Mesodermal cell (in vitro differentiated cells): Measurements from ENCODE around the gene TRIM44.
"Not testable (repeated sequence)": the region's sequence is repeated elsewhere in the genome, so short reads cannot be mapped to it uniquely, and the experiment has no call there.

Experiments used
- H3K27ac ChIP-seq: 2 replicates; pipeline ENCODE4 v1.7.0; 2013; ENCODE audit warnings: mild to moderate bottlenecking, low read depth, low read length, moderate library complexity; ENCODE audit not compliant: severe bottlenecking
- H3K36me3 ChIP-seq: 2 replicates; pipeline ENCODE4 v1.7.1; 2013; ENCODE audit warnings: mild to moderate bottlenecking, low read length, moderate library complexity; ENCODE audit not compliant: control insufficient read depth, insufficient read depth
- H3K4me1 ChIP-seq: one replicate; pipeline ENCODE4 v1.7.1; 2013; ENCODE audit warnings: mild to moderate bottlenecking, low read length; ENCODE audit not compliant: insufficient read depth, control insufficient read depth, poor library complexity, severe bottlenecking
- H3K4me3 ChIP-seq: 2 replicates; pipeline ENCODE4 v1.7.0; 2013; ENCODE audit warnings: low read length, control low read depth, mild to moderate bottlenecking; ENCODE audit not compliant: insufficient read depth, poor library complexity, severe bottlenecking; ENCODE audit errors: extremely low read depth
- H3K9me3 ChIP-seq: 2 replicates; pipeline ENCODE4 v1.7.1; 2013; ENCODE audit warnings: mild to moderate bottlenecking, low read length, moderate library complexity; ENCODE audit not compliant: control insufficient read depth
- WGBS, 2 experiments: methylation state at CpG; one replicate each; pipeline ENCODE4 v1.1.5; 2013; ENCODE audit warnings: missing lambda C conversion rate in 2 of 2; ENCODE audit not compliant: insufficient coverage in 2 of 2; 5-methylcytosine and 5-hydroxymethylcytosine counted together

Gene TRIM44

GRCh38 chr11:35683728-35684339 is 21.3 kb downstream of the TRIM44 start:
- H3K4me1 ChIP-seq = peaks cover 15% of the 10 kb centered on the region
- H3K9me3 ChIP-seq = no peaks in the 10 kb centered on the region
- peaks cover 10% of the 10 kb centered on the region for H3K36me3 ChIP-seq
- no peak overlapping the region for H3K4me3 ChIP-seq
- H3K27ac ChIP-seq = no peak overlapping the region
- 100% methylated on average over 1 of the region's 1 CpG; no CpG with 5 or more reads in 1 of the 2 experiments for WGBS, 2 experiments

DNA sequence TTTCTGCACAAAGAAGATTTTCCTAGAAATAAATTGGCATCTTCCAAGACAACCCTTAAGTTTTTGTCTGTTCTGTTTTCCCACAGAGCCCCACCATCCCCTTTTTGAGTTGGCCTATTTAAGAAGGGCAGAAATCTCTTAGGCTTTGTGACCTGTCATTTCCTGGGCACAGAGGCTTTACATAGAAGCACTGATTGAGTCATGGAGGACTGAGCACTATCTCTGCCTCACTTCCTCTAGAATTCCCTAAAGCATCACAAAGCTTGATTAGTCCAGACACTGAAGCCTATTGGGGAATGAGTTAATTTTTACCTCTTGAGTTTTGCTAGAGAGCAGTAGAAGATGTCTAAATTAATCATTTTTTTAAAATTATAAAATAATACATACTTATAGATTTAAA is 25.4 kb downstream of the TRIM44 start:
- H3K4me1 ChIP-seq = peaks cover 21% of the 10 kb centered on the region
- H3K9me3 ChIP-seq = no peaks in the 10 kb centered on the region
- H3K36me3 ChIP-seq = peaks cover 27% of the 10 kb centered on the region
- H3K4me3 ChIP-seq = no peak overlapping the region
- H3K27ac ChIP-seq = no peak overlapping the region

- WGBS, 2 experiments = 77 to 88% methylated on average over 2 to 4 of the region's 7 CpGs
- Histone ChIP-seq H3K9me3 (no peaks in the 10 kb centered on the region), H3K4me3 (no peak overlapping the region), H3K36me3 (peaks cover 27% of the 10 kb centered on the region), H3K4me1 (peaks cover 21% of the 10 kb centered on the region), H3K27ac (no peak overlapping the region)
Observed at GRCh38 chr11:35689081-35689996, 26.8 kb downstream of the TRIM44 start.

- Histone ChIP-seq H3K36me3 (no peaks in the 10 kb centered on the region), H3K4me1 (no peaks in the 10 kb centered on the region), H3K9me3 (peaks cover 7% of the 10 kb centered on the region), H3K4me3 (no peak overlapping the region), H3K27ac (no peak overlapping the region)
- 100% methylated on average over 2 to 5 of the region's 15 CpGs for WGBS, 2 experiments
Observed at GRCh38 chr11:35702126-35702525, 39.6 kb downstream of the TRIM44 start.

GRCh38 chr11:35709376-35709775 is 46.8 kb downstream of the TRIM44 start:
- H3K4me1 ChIP-seq = no peaks in the 10 kb centered on the region
- H3K9me3 ChIP-seq = no peaks in the 10 kb centered on the region
- H3K4me3 ChIP-seq = no peak overlapping the region
- whole genome bisulfite sequencing, 2 experiments = 83 to 100% methylated on average over 2 to 3 of the region's 3 CpGs
- no peaks in the 10 kb centered on the region for H3K36me3 ChIP-seq
- H3K27ac ChIP-seq = no peak overlapping the region

DNA sequence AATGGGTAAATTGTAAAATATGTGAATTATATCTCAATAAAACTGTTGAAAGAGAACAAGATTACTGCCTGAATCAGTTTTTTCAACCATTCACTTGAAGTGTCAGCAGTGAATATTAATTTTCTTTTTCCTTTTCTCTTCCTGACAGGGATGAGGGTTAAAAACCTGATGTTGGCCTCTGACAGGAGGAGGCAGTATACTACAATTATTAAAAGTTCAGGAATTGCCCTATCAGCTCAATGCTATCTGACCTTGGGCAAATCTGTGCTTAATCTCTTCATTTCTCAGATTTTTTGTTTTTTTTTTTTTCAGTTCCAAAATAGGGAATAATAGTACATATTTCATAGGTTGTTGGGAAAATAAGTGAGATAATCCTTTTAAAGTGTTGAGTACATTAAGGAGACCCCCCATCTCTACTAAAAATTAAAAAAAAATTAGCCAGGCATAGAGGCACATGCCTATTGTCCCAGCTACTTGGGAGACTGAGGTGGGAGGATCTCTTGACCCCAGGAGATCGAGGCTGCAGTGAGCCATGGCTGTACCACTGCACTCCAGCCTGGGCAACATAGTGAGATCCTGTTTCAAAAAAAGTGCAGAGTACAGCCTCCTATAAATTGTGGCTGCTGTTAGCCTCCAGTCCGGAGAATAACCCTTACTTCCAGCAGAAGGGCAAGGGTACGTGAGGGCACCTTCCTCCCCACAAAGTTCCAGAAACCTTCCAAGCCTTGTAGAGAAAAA is 48.8 kb downstream of the TRIM44 start:
- H3K9me3 ChIP-seq = no peaks in the 10 kb centered on the region
- no peak overlapping the region for H3K4me3 ChIP-seq
- H3K36me3 ChIP-seq = no peaks in the 10 kb centered on the region
- no peak overlapping the region for H3K27ac ChIP-seq
- WGBS, 2 experiments = 83 to 91% methylated on average over 1 to 2 of the region's 3 CpGs
- H3K4me1 ChIP-seq = no peaks in the 10 kb centered on the region

- Histone ChIP-seq H3K4me1 (no peaks in the 10 kb centered on the region), H3K4me3 (no peak overlapping the region), H3K9me3 (no peaks in the 10 kb centered on the region), H3K27ac (no peak overlapping the region), H3K36me3 (no peaks in the 10 kb centered on the region)
Observed at GRCh38 chr11:35711924-35712323, 49.3 kb downstream of the TRIM44 start.

DNA sequence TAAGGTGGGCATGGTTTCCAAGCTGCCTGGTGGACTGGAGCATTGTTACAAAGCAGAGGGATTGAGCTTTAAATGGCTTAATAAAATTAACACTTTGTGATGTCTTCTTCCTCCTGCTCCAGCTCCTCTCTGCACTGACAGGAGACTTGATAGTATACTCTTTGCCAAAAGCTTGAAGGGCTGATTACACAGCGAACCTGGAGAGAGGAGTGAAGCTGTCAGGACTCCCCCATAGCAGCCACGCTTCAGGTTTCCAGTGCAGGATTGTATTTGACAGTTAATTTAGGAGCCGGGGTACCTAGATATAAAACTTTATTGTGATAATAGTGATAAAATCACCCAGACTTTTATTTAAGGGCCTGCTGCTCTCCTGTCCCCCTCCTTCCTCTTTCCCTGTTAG is 50.0 kb downstream of the TRIM44 start:
- WGBS, 2 experiments = 100% methylated on average over 1 of the region's 3 CpGs; no CpG with 5 or more reads in 1 of the 2 experiments
- H3K36me3 ChIP-seq = no peaks in the 10 kb centered on the region
- no peaks in the 10 kb centered on the region for H3K4me1 ChIP-seq
- no peak overlapping the region for H3K27ac ChIP-seq
- H3K4me3 ChIP-seq = no peak overlapping the region
- no peaks in the 10 kb centered on the region for H3K9me3 ChIP-seq

DNA sequence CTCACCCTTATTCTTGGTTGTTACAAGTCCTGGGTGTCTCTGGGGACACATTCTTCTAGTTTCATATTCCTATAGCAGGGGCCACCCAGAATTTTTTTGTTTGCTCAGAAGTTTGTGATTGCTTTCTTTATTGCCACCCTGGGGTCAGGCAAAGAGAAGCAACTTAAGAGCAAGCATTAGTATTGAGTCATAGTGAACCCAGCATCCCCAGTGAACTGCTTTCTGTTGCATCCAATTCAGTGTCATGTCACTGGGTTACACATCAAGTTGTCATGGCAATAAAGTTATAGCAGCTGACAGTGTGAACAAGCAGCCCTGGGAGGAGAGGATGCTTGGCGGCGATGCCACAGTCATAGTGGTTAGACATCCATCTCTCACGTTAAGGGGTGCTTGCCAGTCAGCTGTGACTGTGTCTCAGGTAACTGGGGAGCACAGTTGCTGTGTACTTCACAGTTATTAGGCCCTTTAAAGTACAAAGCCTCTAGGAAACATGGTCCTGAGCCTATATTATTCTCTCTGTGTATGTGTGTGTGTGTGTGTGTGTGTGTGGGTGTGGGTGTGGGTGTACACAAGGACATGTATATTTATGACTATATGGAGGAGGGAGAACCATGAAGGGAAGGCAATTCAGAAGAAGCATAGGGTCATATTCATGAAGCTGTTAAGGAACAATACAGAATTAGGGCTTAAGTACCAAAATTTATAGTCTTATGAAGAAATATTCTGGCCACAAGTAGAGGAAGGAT is 52.5 kb downstream of the TRIM44 start:
- Histone ChIP-seq H3K36me3 (no peaks in the 10 kb centered on the region), H3K4me1 (no peaks in the 10 kb centered on the region), H3K4me3 (no peak overlapping the region), H3K9me3 (no peaks in the 10 kb centered on the region), H3K27ac (no peak overlapping the region)
- 86 to 95% methylated on average over 3 of the region's 3 CpGs for WGBS, 2 experiments

DNA sequence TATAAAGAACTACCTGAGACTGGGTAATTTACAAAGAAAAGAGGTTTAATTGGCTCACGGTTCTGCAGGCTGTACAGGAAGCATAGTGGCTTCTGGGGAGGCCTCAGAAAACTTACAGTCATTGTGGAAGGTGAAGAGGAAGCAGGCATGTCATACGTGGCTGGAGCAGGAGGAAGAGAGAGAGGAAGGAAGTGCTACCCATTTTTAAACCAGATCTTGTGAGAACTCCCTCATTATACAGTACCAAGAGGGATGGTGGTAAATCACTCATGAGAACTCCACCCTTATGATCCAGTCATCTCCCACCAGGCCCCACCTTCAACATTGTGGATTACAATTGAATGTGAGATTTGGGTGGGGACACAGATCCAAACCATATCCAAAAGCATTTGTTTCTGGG is 53.1 kb downstream of the TRIM44 start:
- not testable (repeated sequence) for H3K4me3 ChIP-seq, H3K27ac ChIP-seq

More for the DNA sequence above, 53.1 kb downstream of the TRIM44 start:
- H3K36me3 ChIP-seq, H3K9me3 ChIP-seq, H3K4me1 ChIP-seq: not testable (repeated sequence)
- 100% methylated on average over 1 of the region's 2 CpGs; no CpG with 5 or more reads in 1 of the 2 experiments for WGBS, 2 experiments
